Suprapubic skin (tissue), 3 donors: Measurements from ENCODE around the gene SLC12A3.

Experiments
- POLR2AphosphoS5 ChIP-seq, 3 donors: sonication (generic); formaldehyde crosslinking; IDR thresholded peaks; one replicate each; pipeline ENCODE4 v1.6.1; 2017; ENCODE audit warnings: antibody characterized with exemption in 3 of 3
- TF ChIP-seq, protein P1 (sequence below), 2 donors: fragments of 200-600 bp in 1 of 2; fragments of 450-650 bp in 1 of 2; sonication (generic) in 1 of 2; IDR thresholded peaks; one replicate each; pipeline ENCODE4 v1.5.1; 2016 to 2019; ENCODE audit warnings: antibody characterized with exemption in 2 of 2, mild to moderate bottlenecking in 1 of 2, moderate library complexity in 1 of 2

DNA sequence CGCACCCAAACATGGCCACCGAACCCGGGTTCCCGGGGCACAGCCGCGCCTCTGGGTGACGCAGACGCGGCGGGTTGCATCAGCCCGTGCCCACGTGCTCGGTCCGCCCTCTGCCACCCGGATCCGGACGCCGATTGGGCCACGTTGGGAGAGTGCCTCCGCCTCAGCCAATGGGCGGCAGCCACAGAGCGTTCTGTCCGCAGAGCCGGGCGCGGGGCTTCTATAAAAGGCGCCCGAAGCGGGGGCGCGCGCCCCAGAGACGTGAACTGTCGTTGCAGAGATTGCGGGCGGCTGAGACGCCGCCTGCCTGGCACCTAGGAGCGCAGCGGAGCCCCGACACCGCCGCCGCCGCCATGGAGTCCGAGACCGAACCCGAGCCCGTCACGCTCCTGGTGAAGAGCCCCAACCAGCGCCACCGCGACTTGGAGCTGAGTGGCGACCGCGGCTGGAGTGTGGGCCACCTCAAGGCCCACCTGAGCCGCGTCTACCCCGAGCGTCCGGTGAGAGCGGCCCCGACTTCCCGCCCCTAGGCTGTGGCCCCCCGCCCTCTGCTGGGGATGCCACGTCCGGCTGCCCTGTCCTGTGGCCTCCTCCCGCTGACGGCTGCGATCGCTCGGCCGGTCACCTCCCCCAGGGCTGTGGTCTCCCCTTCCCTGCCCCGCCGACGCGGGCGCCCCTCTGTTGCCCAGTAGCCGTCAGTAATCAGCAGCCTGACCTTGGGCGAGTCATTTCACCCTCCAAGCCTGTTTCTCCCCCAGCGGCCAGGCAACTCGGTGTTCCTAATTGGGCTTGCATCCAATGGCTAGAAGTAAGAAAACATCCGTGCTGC, 67.1 kb downstream of the SLC12A3 start, which contains the start of gene HERPUD1:
- TF ChIP-seq, protein P1, sequence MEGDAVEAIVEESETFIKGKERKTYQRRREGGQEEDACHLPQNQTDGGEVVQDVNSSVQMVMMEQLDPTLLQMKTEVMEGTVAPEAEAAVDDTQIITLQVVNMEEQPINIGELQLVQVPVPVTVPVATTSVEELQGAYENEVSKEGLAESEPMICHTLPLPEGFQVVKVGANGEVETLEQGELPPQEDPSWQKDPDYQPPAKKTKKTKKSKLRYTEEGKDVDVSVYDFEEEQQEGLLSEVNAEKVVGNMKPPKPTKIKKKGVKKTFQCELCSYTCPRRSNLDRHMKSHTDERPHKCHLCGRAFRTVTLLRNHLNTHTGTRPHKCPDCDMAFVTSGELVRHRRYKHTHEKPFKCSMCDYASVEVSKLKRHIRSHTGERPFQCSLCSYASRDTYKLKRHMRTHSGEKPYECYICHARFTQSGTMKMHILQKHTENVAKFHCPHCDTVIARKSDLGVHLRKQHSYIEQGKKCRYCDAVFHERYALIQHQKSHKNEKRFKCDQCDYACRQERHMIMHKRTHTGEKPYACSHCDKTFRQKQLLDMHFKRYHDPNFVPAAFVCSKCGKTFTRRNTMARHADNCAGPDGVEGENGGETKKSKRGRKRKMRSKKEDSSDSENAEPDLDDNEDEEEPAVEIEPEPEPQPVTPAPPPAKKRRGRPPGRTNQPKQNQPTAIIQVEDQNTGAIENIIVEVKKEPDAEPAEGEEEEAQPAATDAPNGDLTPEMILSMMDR (IDR thresholded peaks at IDR 0.05) = peak in 1 of 2 donors; percentile 17
- TF ChIP-seq POLR2AphosphoS5 (IDR thresholded peaks at IDR 0.05) = peak; percentile 93 to 99 (median 95)
